Measurements from ENCODE around the gene CLDN34. TPM values are rescaled to one million over a fixed set of nuclear protein-coding genes. Genes with fewer than 3 reads are reported as not detected.

Gene CLDN34
- polyA plus RNA-seq, 1 of the 3 experiments (the other 2 are of a cell fraction), result not detected

GRCh38 chrX:9942086-9942485, 25.1 kb upstream of the CLDN34 start:
- no peaks in the 10 kb centered on the region for H3K79me2 ChIP-seq (ENCODE audit: insufficient read depth)
- WGBS (ENCODE audit: low lambda C conversion rate), result 21% methylated on average over 6 of the region's 6 CpGs
- no peaks in the 10 kb centered on the region for H3K36me3 ChIP-seq (replicated peaks in 1 of 2; ENCODE audit: control insufficient read depth in 1 of 2, insufficient read depth in 2 of 2, low read length in 1 of 2)
- CTCF ChIA-PET, result no interaction called here
- H4K20me1 ChIP-seq (ENCODE audit: insufficient read depth), result no peaks in the 10 kb centered on the region
- H3K4me2 ChIP-seq, result no peak overlapping the region
- no peak overlapping the region for H3K9ac ChIP-seq
- H3K27ac ChIP-seq (ENCODE audit: low read depth in 2 of 2, low read length in 1 of 2), result no peak overlapping the region
- H3F3A ChIP-seq (replicated peaks; ENCODE audit: insufficient read depth), result no peaks in the 10 kb centered on the region
- POLR2A ChIA-PET, result no interaction called here
- H3K4me3 ChIP-seq (ENCODE audit: low read depth in 2 of 2, low read length in 1 of 2), result no peak overlapping the region
- no peak for DNase-seq
- TF ChIP-seq USF1 (IDR thresholded peaks at IDR 0.05; ENCODE audit: borderline replicate concordance, low read depth) (no peak), IRF3 (IDR thresholded peaks at IDR 0.05; ENCODE audit: low read depth, low read length) (no peak), USF2 (IDR thresholded peaks at IDR 0.05; ENCODE audit: borderline replicate concordance, low read depth, low read length) (no peak), ELF1 (IDR thresholded peaks at IDR 0.05) (no peak), CTCF (IDR thresholded peaks at IDR 0.05) (no peak), RCOR1 (IDR thresholded peaks at IDR 0.05; ENCODE audit: low read length) (no peak), MXI1 (IDR thresholded peaks at IDR 0.05; ENCODE audit: low read depth, low read length) (no peak), CHD2 (IDR thresholded peaks at IDR 0.05; ENCODE audit: low read length, partially characterized antibody) (no peak), RAD21 (IDR thresholded peaks at IDR 0.05; ENCODE audit: low read length) (no peak), FOXJ3 (CRISPR knock-in tag; IDR thresholded peaks at IDR 0.05) (no peak), TCF12 (IDR thresholded peaks at IDR 0.05) (no peak), TEAD4 (IDR thresholded peaks at IDR 0.05; ENCODE audit: borderline replicate concordance, insufficient read depth) (no peak), PBX3 (IDR thresholded peaks at IDR 0.05) (no peak)
- H2AFZ ChIP-seq (ENCODE audit: low read depth), result no peak overlapping the region
- H3K4me1 ChIP-seq (ENCODE audit: control insufficient read depth in 1 of 2, insufficient read depth in 2 of 2, low read depth in 1 of 2, low read length in 1 of 2), result no peaks in the 10 kb centered on the region
- H3K9me3 ChIP-seq, result no peaks in the 10 kb centered on the region
- no peaks in the 10 kb centered on the region for H3K27me3 ChIP-seq (ENCODE audit: insufficient read depth)
- no peaks in the 10 kb centered on the region for H3K9me2 ChIP-seq

All from SK-N-SH (cell line).